HCT116 (cell line): ENCODE measurements around the gene ICAM4. TPM values are rescaled to one million over a fixed set of nuclear protein-coding genes. Genes with fewer than 3 reads are reported as not detected.

Experiments
- CEBPB ChIP-seq: IDR thresholded peaks from 2 replicates; pipeline ENCODE4 v1.6.1; 2012; ENCODE audit warnings: low read depth
- ELF1 ChIP-seq: IDR thresholded peaks from 2 replicates; pipeline ENCODE4 v1.6.1; 2012; ENCODE audit warnings: low read depth, borderline replicate concordance
- EZH2 ChIP-seq: fragments of 200-600 bp; sonication (generic); IDR thresholded peaks from 2 replicates; pipeline ENCODE4 v1.6.1; 2017; ENCODE audit warnings: antibody characterized with exemption, mixed run types
- JUND ChIP-seq: IDR thresholded peaks from 2 replicates; pipeline ENCODE4 v1.6.1; 2012
- REST ChIP-seq: IDR thresholded peaks from 2 replicates; pipeline ENCODE4 v1.6.1; 2012; ENCODE audit warnings: low read depth
- SRF ChIP-seq: IDR thresholded peaks from 2 replicates; pipeline ENCODE4 v1.6.1; 2012; ENCODE audit warnings: low read depth
- TCF7L2 ChIP-seq: IDR thresholded peaks from 2 replicates; pipeline ENCODE4 v1.7.0; 2011; ENCODE audit warnings: borderline replicate concordance, inconsistent platforms; ENCODE audit not compliant: insufficient read depth, insufficient read length; ENCODE audit errors: extremely low read depth
- total RNA-seq: library from RNA; stranded (reverse); gene quantifications from one replicate; pipeline ENCODE4 v1.2.1, GENCODE V29; 2021; ENCODE audit not compliant: unreplicated experiment
- TF ChIP-seq, protein P1 (sequence below): IDR thresholded peaks from 2 replicates; pipeline ENCODE4 v1.6.1; 2011; ENCODE audit warnings: mild to moderate bottlenecking, low read length, moderate library complexity; ENCODE audit not compliant: insufficient replicate concordance; ENCODE audit errors: extremely low read depth

Gene ICAM4
- total RNA-seq, 1 experiment from 2014 or later: not detected

DNA sequence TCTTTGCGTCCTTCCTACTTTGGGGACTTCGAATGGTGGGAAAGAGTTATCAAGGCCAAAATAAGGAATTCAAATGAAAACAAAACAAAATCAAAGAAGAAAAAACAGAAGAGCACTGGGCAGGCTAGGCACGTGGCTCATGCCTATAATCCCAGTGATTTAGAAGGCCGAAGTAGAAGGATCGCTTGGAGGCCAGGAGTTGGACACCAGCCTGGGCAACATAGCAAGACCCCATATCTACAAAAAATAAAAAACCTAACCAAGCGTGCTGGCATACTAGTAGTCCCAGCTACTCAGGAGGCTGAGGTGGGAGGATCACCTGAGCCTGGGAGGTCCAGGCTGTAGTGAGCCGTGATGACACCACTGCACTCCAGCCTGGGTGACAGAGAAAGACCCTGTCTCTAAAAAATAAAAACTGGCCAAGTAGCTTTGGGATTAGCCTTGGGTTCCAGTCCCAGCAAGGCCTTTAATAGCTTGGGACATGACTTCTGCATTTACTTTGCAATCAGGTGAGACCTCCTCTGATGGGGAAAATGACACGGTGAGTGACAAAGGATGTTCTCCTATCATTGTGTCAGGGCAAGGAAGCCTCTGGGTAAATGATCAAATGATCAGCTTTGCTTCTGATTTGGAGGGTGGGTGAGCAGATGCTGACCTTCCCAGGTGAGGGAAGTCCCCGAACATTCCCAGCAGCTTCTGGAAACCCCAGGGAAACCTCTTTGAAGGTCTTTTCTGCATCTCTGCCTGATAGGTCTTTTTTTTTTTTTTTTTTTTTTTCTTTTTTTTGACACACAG lies 8.8 kb upstream of the ICAM4 start (continued):
- TF ChIP-seq, protein P1, sequence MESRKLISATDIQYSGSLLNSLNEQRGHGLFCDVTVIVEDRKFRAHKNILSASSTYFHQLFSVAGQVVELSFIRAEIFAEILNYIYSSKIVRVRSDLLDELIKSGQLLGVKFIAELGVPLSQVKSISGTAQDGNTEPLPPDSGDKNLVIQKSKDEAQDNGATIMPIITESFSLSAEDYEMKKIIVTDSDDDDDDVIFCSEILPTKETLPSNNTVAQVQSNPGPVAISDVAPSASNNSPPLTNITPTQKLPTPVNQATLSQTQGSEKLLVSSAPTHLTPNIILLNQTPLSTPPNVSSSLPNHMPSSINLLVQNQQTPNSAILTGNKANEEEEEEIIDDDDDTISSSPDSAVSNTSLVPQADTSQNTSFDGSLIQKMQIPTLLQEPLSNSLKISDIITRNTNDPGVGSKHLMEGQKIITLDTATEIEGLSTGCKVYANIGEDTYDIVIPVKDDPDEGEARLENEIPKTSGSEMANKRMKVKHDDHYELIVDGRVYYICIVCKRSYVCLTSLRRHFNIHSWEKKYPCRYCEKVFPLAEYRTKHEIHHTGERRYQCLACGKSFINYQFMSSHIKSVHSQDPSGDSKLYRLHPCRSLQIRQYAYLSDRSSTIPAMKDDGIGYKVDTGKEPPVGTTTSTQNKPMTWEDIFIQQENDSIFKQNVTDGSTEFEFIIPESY: no peak
- TF ChIP-seq ELF1 (no peak), CEBPB (no peak), JUND (no peak), SRF (no peak), EZH2 (no peak), REST (no peak), TCF7L2 (no peak)
